AG04450 (cell line): Measurements from ENCODE around the gene ZNF207. TPM values are rescaled to one million over a fixed set of nuclear protein-coding genes. Genes with fewer than 3 reads are reported as not detected.

ENCODE experiments used
- CTCF ChIA-PET: fragments of 300-600, 350-600 bp; formaldehyde crosslinking; extraction: SDS; loops from one replicate; lab custom pipeline; 2022; ENCODE audit warnings: antibody characterized with exemption, inconsistent platforms; lab: Charles Lee
- POLR2A ChIA-PET: fragments of 350-600 bp; formaldehyde crosslinking; extraction: SDS; loops from one replicate; lab custom pipeline; 2021; ENCODE audit warnings: antibody characterized with exemption, inconsistent platforms; lab: Yijun Ruan, JAX
- DNase-seq: peaks from one replicate; pipeline ENCODE4 v3.0.0-alpha.2; 2011; ENCODE audit warnings: low read depth, low spot score
- H3K27ac ChIP-seq: one replicate; pipeline ENCODE4 v1.5.1; 2012; ENCODE audit warnings: low read depth, low read length, control low read depth
- H3K27me3 ChIP-seq: one replicate; pipeline ENCODE4 v1.6.0; 2012; ENCODE audit warnings: low read length; ENCODE audit not compliant: control insufficient read depth, insufficient read depth
- H3K4me3 ChIP-seq: 2 replicates; pipeline ENCODE4 v1.5.1; 2011; ENCODE audit warnings: mild to moderate bottlenecking, low read depth, low read length, control low read depth
- H3K9me3 ChIP-seq: 2 replicates; pipeline ENCODE4 v1.5.1; 2012; ENCODE audit warnings: low read length; ENCODE audit not compliant: control insufficient read depth, insufficient read depth
- polyA plus RNA-seq: library from polyadenylated mRNA; depleted of rRNA; stranded (reverse); fragments of >200 nt; gene quantifications from 2 replicates; pipeline ENCODE4 v1.2.3, GENCODE V29; 2011
- TF ChIP-seq, protein P1 (sequence below): IDR thresholded peaks from 2 replicates; pipeline ENCODE4 v1.5.1; 2011; ENCODE audit warnings: low read depth, low read length, control low read depth, inconsistent platforms

ZNF207 gene
- polyA plus RNA-seq, 1 experiment = 239 TPM

DNA sequence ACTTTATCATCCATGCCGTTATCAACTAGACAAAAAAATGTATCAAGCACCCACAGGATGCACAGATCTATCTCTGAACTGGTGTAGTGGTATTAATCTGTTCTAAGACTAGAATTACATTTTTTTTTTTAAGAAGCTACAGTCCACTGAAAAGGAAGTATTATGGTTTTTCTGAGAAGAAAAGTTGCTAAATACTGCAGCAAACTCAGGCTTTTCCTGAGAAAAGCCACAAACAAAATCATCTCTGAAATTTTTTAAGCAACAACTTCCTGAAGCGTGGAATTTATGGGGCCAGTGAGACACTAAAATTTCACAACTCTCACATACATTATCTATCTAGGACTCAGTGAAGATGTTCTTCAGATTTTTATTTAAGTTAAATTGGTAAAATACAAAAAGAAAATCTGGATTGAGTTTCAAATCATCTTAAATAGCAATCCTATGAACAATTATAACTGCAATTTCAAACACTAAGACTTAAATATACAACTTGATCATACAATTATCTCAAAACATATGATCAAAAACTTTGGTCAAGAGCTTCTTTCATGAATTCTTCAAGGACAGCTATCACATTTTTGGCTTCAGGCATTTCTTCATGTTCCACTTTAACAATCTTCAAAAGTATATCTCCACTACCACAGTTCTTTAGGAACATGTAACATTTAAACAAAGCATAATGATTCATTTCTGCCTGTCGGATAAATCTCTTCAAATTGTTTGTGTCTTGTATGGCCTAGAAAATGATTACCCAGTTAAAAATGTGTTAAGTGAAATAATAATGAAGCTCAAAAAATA is 18.5 kb upstream of the ZNF207 start:
- no peak overlapping the region for H3K4me3 ChIP-seq
- no peak for DNase-seq
- no peaks in the 10 kb centered on the region for H3K9me3 ChIP-seq
- TF ChIP-seq, protein P1, sequence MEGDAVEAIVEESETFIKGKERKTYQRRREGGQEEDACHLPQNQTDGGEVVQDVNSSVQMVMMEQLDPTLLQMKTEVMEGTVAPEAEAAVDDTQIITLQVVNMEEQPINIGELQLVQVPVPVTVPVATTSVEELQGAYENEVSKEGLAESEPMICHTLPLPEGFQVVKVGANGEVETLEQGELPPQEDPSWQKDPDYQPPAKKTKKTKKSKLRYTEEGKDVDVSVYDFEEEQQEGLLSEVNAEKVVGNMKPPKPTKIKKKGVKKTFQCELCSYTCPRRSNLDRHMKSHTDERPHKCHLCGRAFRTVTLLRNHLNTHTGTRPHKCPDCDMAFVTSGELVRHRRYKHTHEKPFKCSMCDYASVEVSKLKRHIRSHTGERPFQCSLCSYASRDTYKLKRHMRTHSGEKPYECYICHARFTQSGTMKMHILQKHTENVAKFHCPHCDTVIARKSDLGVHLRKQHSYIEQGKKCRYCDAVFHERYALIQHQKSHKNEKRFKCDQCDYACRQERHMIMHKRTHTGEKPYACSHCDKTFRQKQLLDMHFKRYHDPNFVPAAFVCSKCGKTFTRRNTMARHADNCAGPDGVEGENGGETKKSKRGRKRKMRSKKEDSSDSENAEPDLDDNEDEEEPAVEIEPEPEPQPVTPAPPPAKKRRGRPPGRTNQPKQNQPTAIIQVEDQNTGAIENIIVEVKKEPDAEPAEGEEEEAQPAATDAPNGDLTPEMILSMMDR = no peak
- ChIA-PET POLR2A (no interaction called here), CTCF (interaction anchor here (0.7 to 2.1 kb wide), 2 partner anchors 12 to 13 kb away, joined by 3 to 8 read pairs; no protein-coding TSS in a partner anchor)
- H3K27me3 ChIP-seq = no peaks in the 10 kb centered on the region
- H3K27ac ChIP-seq = no peak overlapping the region

DNA sequence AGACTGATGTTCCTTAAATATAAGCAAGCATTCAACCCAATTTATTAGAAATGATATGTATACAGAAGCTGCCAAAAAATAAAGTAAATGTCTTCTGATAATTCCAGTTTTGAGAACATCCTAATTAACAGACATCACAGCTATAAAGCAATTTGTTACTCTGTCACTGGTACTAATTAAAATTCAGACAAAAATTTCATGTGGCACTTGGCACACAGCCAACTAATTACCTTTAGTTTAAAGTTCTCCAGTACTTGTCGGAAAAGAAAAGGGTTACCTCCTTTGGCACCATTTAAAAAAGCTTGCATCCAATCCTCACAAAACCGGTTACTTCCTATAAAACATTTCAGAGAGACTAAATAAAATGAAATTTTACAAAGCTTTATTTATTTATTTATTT is 16.8 kb upstream of the ZNF207 start:
- no peak overlapping the region for H3K27ac ChIP-seq
- TF ChIP-seq, protein P1 = no peak
- CTCF ChIA-PET = no interaction called here
- H3K9me3 ChIP-seq = no peaks in the 10 kb centered on the region; the same call in 1 of the 2 replicates
- DNase-seq = no peak
- no peak overlapping the region for H3K4me3 ChIP-seq
- POLR2A ChIA-PET = no interaction called here
- H3K27me3 ChIP-seq = no peaks in the 10 kb centered on the region

DNA sequence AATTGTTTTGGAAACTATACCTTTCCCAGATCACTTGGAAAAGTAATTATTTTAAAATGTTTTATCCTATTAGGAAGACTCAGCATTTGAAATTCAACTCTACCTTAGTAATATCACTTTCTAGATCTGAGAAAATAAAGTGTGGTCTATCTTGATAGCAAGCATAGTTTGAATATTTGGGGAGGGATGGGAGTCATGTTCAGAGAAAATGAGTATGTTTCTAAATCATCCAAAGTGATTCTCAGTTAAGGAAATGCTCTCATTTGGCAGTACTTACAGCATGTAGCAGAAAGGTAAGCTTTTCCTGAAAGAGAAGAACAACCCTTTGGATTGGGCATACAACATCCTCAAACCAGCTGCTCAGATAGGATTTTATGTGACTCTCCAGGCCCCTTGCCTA is 14.9 kb upstream of the ZNF207 start:
- no peaks in the 10 kb centered on the region for H3K27me3 ChIP-seq
- CTCF ChIA-PET = interaction anchor here (1.2 kb wide), 1 partner anchor 15 kb away, joined by 8 read pairs; no protein-coding TSS in a partner anchor
- H3K4me3 ChIP-seq = no peak overlapping the region
- no peak for DNase-seq
- POLR2A ChIA-PET = interaction anchor here (1.0 kb wide), 2 partner anchors 16 to 70 kb away, joined by 3 to 10 read pairs; no protein-coding TSS in a partner anchor
- no peak overlapping the region for H3K27ac ChIP-seq
- TF ChIP-seq, protein P1 = no peak
- H3K9me3 ChIP-seq = no peaks in the 10 kb centered on the region; the same call in 1 of the 2 replicates

DNA sequence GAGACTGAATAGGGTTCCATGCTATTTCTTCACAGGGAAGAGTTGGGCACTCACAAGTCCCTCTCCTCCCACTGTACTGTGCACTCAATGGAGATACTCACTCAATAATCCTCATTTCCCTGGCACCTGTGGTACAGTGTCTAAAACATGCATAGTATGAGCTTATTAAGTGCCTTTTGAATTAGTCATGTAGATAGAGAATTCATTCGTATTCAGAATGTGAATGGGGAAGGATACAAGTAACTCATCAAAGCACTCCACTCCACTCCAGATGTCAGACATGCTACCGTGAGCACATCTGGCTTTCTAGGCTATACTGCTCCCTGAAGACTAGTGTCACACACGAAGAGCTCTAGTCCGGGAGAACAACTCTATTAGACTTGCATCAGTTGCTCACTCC is 14.3 kb upstream of the ZNF207 start:
- peak; percentile 61 for DNase-seq
- Histone ChIP-seq H3K4me3 (no peak overlapping the region), H3K27ac (no peak overlapping the region), H3K9me3 (no peaks in the 10 kb centered on the region; the same call in 1 of the 2 replicates), H3K27me3 (no peaks in the 10 kb centered on the region)
- TF ChIP-seq, protein P1 = no peak
- ChIA-PET CTCF (interaction anchor here (0.6 kb wide), 1 partner anchor 81 kb away, joined by 3 read pairs; no protein-coding TSS in a partner anchor), POLR2A (interaction anchor here (1.0 kb wide), 2 partner anchors 15 to 69 kb away, joined by 3 to 10 read pairs; no protein-coding TSS in a partner anchor)
